ENCODE measurements around the gene TMEM187. TPM values are rescaled to one million over a fixed set of nuclear protein-coding genes. Genes with fewer than 3 reads are reported as not detected.

The TMEM187 gene
- total and polyA plus RNA-seq, 10 of the 15 experiments (the other 5 are each of a cell fraction or from before 2014, with no cell fraction given): 0.45 to 8.5 (median 4.1) TPM

- TF ChIP-seq ZBTB11 (CRISPR knock-in tag; IDR thresholded peaks at IDR 0.05): no peak
- TF ChIP-seq IRF3 (IDR thresholded peaks at IDR 0.05): no peak
These were observed 18.5 kb upstream of the TMEM187 start (continued) for GRCh38 chrX:153953892-153954557.

- Histone ChIP-seq H3K36me3 (ENCODE audit: control insufficient read depth in 2 of 2, insufficient read depth in 2 of 2, low read length in 1 of 2) (peaks cover 11 to 74% of the 10 kb centered on the region in 2 experiments), H3K27ac (ENCODE audit: control insufficient read depth, insufficient read depth) (no peak overlapping the region), H3K79me2 (ENCODE audit: control insufficient read depth, insufficient read depth, low read length) (no peaks in the 10 kb centered on the region; the same call in 1 of the 2 replicates), H3K9me3 (replicated peaks; ENCODE audit: control insufficient read depth, insufficient read depth, low read length) (no peaks in the 10 kb centered on the region), H2AFZ (ENCODE audit: control insufficient read depth, low read depth, low read length) (no peak overlapping the region), H3K4me3 (no peak overlapping the region), H3K4me2 (ENCODE audit: control insufficient read depth, insufficient read depth) (no peak overlapping the region), H4K20me1 (ENCODE audit: control insufficient read depth, insufficient read depth) (no peaks in the 10 kb centered on the region), H3K4me1 (ENCODE audit: control insufficient read depth, insufficient read depth, low read length) (no peaks in the 10 kb centered on the region), H3K9ac (ENCODE audit: control insufficient read depth, insufficient read depth, low read length) (no peak overlapping the region), H3K27me3 (replicated peaks in 1 of 2; ENCODE audit: control insufficient read depth in 2 of 2, insufficient read depth in 2 of 2, low read length in 1 of 2) (no peaks in the 10 kb centered on the region)
- TSS peak; percentile 32 for BruUV-seq (replicated peaks)
- ChIA-PET CTCF (no interaction called here), RAD21 (ENCODE audit: unreplicated experiment) (no interaction called here), POLR2A (no interaction called here), SMC1A (ENCODE audit: uncharacterized antibody, unreplicated experiment) (no interaction called here)
- WGBS (ENCODE audit: insufficient coverage, insufficient replicate concordance, low lambda C conversion rate, missing lambda C conversion rate): 94% methylated on average over 41 of the region's 44 CpGs
- no peak for FAIRE-seq
- TF ChIP-seq POLR2A (IDR thresholded peaks at IDR 0.05; ENCODE audit: low read depth, low read length) (peak; percentile 19; the same call in 1 of the 2 replicates), MAX (IDR thresholded peaks at IDR 0.05; ENCODE audit: low read depth, low read length) (no peak)
- ATAC-seq: no peak
- in situ Hi-C loops (cut with MboI) (no loop called here), intact Hi-C loops (cut with micrococcal nuclease; ENCODE audit: unreplicated experiment) (loop anchor here (5.0 kb wide), 1 partner anchor 397 kb away; no protein-coding TSS in a partner anchor)
- no peak for DNase-seq (ENCODE audit: low read depth, low spot score)
These were observed 17.9 kb upstream of the TMEM187 start for GRCh38 chrX:153954558-153955227.

Data from GM12878 (cell line).